Neural cell (in vitro differentiated cells): ENCODE results near the gene TAF1A.

Source experiments
- CTCF ChIP-seq: fragments of 450-650 bp; IDR thresholded peaks from 2 replicates; pipeline ENCODE4 v1.5.1; 2014; ENCODE audit warnings: antibody characterized with exemption, mild to moderate bottlenecking, moderate library complexity; ENCODE audit not compliant: poor library complexity, severe bottlenecking
- EP300 ChIP-seq: fragments of 450-650 bp; conservative IDR thresholded peaks from 2 replicates; pipeline ENCODE4 v1.6.1; 2014; ENCODE audit warnings: antibody characterized with exemption, mild to moderate bottlenecking, moderate library complexity; ENCODE audit not compliant: poor library complexity, severe bottlenecking
- EZH2 ChIP-seq: fragments of 200-600, 300-800 bp; shearing (Covaris generic), sonication (generic); IDR thresholded peaks from 2 replicates; pipeline ENCODE4 v1.6.1; 2014; ENCODE audit warnings: antibody characterized with exemption, low read length, borderline replicate concordance, mild to moderate bottlenecking; ENCODE audit not compliant: insufficient read depth, poor library complexity, severe bottlenecking
- POLR2AphosphoS5 ChIP-seq: IDR thresholded peaks from 2 replicates; pipeline ENCODE4 v1.6.1; 2012
- REST ChIP-seq: IDR thresholded peaks from 2 replicates; pipeline ENCODE4 v1.6.1; 2012; ENCODE audit warnings: borderline replicate concordance
- SMC3 ChIP-seq: fragments of 450-650 bp; conservative IDR thresholded peaks from 2 replicates; pipeline ENCODE4 v1.6.1; 2014; ENCODE audit warnings: antibody characterized with exemption, mild to moderate bottlenecking, moderate library complexity; ENCODE audit not compliant: poor library complexity
- TAF1 ChIP-seq: IDR thresholded peaks from 2 replicates; pipeline ENCODE4 v1.6.1; 2012; ENCODE audit warnings: low read depth

GRCh38 chr1:222617367-222617951 lies 27.7 kb upstream of the TAF1A start:
- TF ChIP-seq REST (peak; percentile 41), CTCF (no peak), EZH2 (no peak), TAF1 (no peak), EP300 (peak; percentile 39), POLR2AphosphoS5 (peak; percentile 71), SMC3 (no peak)
